ENCODE measurements around the gene EVI2A. TPM values are rescaled to one million over a fixed set of nuclear protein-coding genes. Genes with fewer than 3 reads are reported as not detected.
"Not testable (repeated sequence)": the region's sequence is repeated elsewhere in the genome, so short reads cannot be mapped to it uniquely, and the experiment has no call there.

Gene EVI2A
- total RNA-seq, 1 experiment from 2014 or later, result not detected

GRCh38 chr17:31355935-31356334 lies 34.5 kb upstream of the EVI2A start:
- DNase-seq, result no peak
- Histone ChIP-seq H3K4me1 (replicated peaks; ENCODE audit: insufficient read depth) (no peaks in the 10 kb centered on the region), H3K79me2 (ENCODE audit: low read depth) (no peaks in the 10 kb centered on the region), H3K36me3 (ENCODE audit: low read depth) (peaks cover 59% of the 10 kb centered on the region), H3F3A (ENCODE audit: insufficient read depth, low read depth) (no peaks in the 10 kb centered on the region), H3K27ac (no peak overlapping the region), H3K27me3 (ENCODE audit: insufficient read depth, low read depth) (no peaks in the 10 kb centered on the region), H3K9me3 (ENCODE audit: insufficient read depth, low read depth) (no peaks in the 10 kb centered on the region), H3K4me3 (no peak overlapping the region), H4K20me1 (ENCODE audit: insufficient read depth) (no peaks in the 10 kb centered on the region), H3K4me2 (no peak overlapping the region), H2AFZ (no peak overlapping the region), H3K9me2 (ENCODE audit: insufficient read depth) (no peaks in the 10 kb centered on the region)
- intact Hi-C loops (cut with micrococcal nuclease; ENCODE audit: unreplicated experiment), result no loop called here
- TF ChIP-seq EZH2 (IDR thresholded peaks at IDR 0.05; ENCODE audit: low read depth) (no peak), CTCF (conservative IDR thresholded peaks at IDR 0.05) (no peak)
- CTCF ChIA-PET, result no interaction called here
- no TSS peak for BruUV-seq (replicated peaks)
- POLR2A ChIA-PET (ENCODE audit: unreplicated experiment), result no interaction called here

- no peak for DNase-seq
- Histone ChIP-seq H4K20me1 (ENCODE audit: insufficient read depth) (no peaks in the 10 kb centered on the region; the same call in 1 of the 2 replicates), H3K4me1 (replicated peaks; ENCODE audit: insufficient read depth) (no peaks in the 10 kb centered on the region), H3K9me2 (ENCODE audit: insufficient read depth) (no peaks in the 10 kb centered on the region), H3K4me2 (no peak overlapping the region), H3F3A (ENCODE audit: insufficient read depth, low read depth) (no peaks in the 10 kb centered on the region), H3K27ac (no peak overlapping the region), H2AFZ (no peak overlapping the region), H3K27me3 (ENCODE audit: insufficient read depth, low read depth) (no peaks in the 10 kb centered on the region), H3K36me3 (ENCODE audit: low read depth) (peaks cover 47% of the 10 kb centered on the region), H3K4me3 (no peak overlapping the region), H3K9me3 (ENCODE audit: insufficient read depth, low read depth) (no peaks in the 10 kb centered on the region), H3K79me2 (ENCODE audit: low read depth) (no peaks in the 10 kb centered on the region)
- BruUV-seq (replicated peaks), result no TSS peak
- intact Hi-C loops (cut with micrococcal nuclease; ENCODE audit: unreplicated experiment), result no loop called here
- POLR2A ChIA-PET (ENCODE audit: unreplicated experiment), result no interaction called here
- TF ChIP-seq CTCF (conservative IDR thresholded peaks at IDR 0.05) (no peak), EZH2 (IDR thresholded peaks at IDR 0.05; ENCODE audit: low read depth) (no peak)
- CTCF ChIA-PET, result interaction anchor here (0.6 kb wide), 1 partner anchor 1542 kb away, joined by 5 read pairs; no protein-coding TSS in a partner anchor
Measured at GRCh38 chr17:31349454-31349853, 28.0 kb upstream of the EVI2A start.

GRCh38 chr17:31345191-31345747 lies 23.8 kb upstream of the EVI2A start:
- CTCF ChIA-PET; BruUV-seq (replicated peaks); H3K79me2 ChIP-seq (ENCODE audit: low read depth); H3K9me2 ChIP-seq (ENCODE audit: insufficient read depth); H3K4me2 ChIP-seq; H3K27me3 ChIP-seq (ENCODE audit: insufficient read depth, low read depth); intact Hi-C loops (cut with micrococcal nuclease; ENCODE audit: unreplicated experiment); POLR2A ChIA-PET (ENCODE audit: unreplicated experiment); H3K9me3 ChIP-seq (ENCODE audit: insufficient read depth, low read depth); H4K20me1 ChIP-seq (ENCODE audit: insufficient read depth); H2AFZ ChIP-seq; H3K4me1 ChIP-seq (replicated peaks; ENCODE audit: insufficient read depth); DNase-seq; H3K4me3 ChIP-seq; H3K27ac ChIP-seq; H3F3A ChIP-seq (ENCODE audit: insufficient read depth, low read depth): not testable (repeated sequence)
- peaks cover 18% of the 10 kb centered on the region for H3K36me3 ChIP-seq (ENCODE audit: low read depth)
